ENCODE data around the gene CHERP. TPM values are rescaled to one million over a fixed set of nuclear protein-coding genes. Genes with fewer than 3 reads are reported as not detected.
"Not testable (repeated sequence)": the region's sequence is repeated elsewhere in the genome, so short reads cannot be mapped to it uniquely, and the experiment has no call there.

Gene CHERP
- total RNA-seq, 2 experiments from 2014 or later = 60.0 to 60.8 TPM

DNA sequence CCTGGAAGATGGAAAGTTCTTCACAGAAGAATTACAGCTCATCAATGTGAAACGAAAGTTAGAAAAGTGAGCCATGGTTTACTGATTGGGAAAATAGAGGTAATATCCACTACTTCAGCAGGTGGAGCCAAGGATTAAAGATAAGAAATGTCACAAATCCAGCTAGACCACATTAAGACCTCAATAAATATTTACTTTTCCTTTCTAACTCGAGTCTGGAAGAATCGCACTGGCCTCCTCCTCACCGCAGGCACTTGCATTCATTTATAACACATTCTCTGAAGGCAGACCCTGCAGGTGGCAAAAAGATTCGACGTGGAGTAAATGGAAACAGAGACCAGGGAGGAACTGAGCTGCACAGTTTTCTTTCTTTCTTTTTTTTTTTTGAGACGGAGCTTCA is 22.6 kb upstream of the CHERP start:
- ChIA-PET POLR2A (interaction anchor here (1.0 to 1.4 kb wide), 2 partner anchors 9 to 64 kb away, joined by 4 read pairs; no protein-coding TSS in a partner anchor), CTCF (interaction anchor here (1.3 to 1.8 kb wide), 2 partner anchors 22 to 155 kb away, joined by 3 to 7 read pairs; partner anchors contain the start of gene NWD1)
- ATAC-seq = no peak
- Mint-ChIP-seq H3K36me3 (ENCODE audit: low read depth) (peaks cover 72% of the 10 kb centered on the region), H3K4me3 (no peak overlapping the region), H3K4me1 (ENCODE audit: low read depth) (peaks cover 47% of the 10 kb centered on the region), H3K27ac (peak overlapping the region; percentile 76), H3K27me3 (ENCODE audit: low read depth) (no peaks in the 10 kb centered on the region), H3K9me3 (ENCODE audit: insufficient read depth) (no peaks in the 10 kb centered on the region)
- no peak for DNase-seq

DNA sequence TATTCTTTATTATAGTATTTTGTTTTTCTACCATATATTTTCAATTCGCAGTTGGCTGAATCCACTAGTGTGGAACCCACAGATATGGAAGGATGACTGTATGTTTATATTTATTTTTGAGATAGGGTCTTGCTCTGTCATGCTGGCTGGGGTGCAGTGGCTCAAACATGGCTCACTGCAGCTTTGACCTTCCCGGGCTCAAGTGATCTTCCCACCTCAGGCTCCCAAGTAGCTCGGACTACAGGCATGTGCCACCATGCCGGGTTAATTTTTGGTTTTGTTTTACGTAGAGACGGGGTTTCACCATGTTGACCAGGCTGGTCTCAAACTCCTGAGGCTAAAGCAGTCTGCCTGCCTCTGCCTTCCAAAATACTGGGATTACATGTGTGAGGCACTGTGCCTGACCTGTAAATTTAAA is 20.4 kb upstream of the CHERP start:
- Mint-ChIP-seq H3K9me3 (ENCODE audit: insufficient read depth) (no peaks in the 10 kb centered on the region), H3K27ac (no peak overlapping the region), H3K4me1 (ENCODE audit: low read depth) (peaks cover 32% of the 10 kb centered on the region), H3K36me3 (ENCODE audit: low read depth) (peaks cover 67% of the 10 kb centered on the region), H3K4me3 (no peak overlapping the region), H3K27me3 (ENCODE audit: low read depth) (no peaks in the 10 kb centered on the region)
- DNase-seq (no peak), ATAC-seq (no peak)
- CTCF ChIA-PET = interaction anchor here (0.8 kb wide), 1 partner anchor 121 kb away, joined by 3 read pairs; no protein-coding TSS in a partner anchor
- POLR2A ChIA-PET = interaction anchor here (0.6 to 0.8 kb wide), 2 partner anchors 20 to 90 kb away, joined by 3 to 4 read pairs; no protein-coding TSS in a partner anchor

- ATAC-seq = no peak
- Mint-ChIP-seq H3K9me3 (ENCODE audit: insufficient read depth) (no peaks in the 10 kb centered on the region), H3K4me3 (no peak overlapping the region), H3K36me3 (ENCODE audit: low read depth) (peaks cover 66% of the 10 kb centered on the region), H3K27me3 (ENCODE audit: low read depth) (no peaks in the 10 kb centered on the region), H3K27ac (no peak overlapping the region), H3K4me1 (ENCODE audit: low read depth) (peaks cover 25% of the 10 kb centered on the region)
- ChIA-PET CTCF (interaction anchor here (0.7 kb wide), 1 partner anchor 13 kb away, joined by 3 read pairs; no protein-coding TSS in a partner anchor), POLR2A (no interaction called here)
- DNase-seq = no peak
These were observed 19.1 kb upstream of the CHERP start for GRCh38 chr19:16561382-16561781.

DNA sequence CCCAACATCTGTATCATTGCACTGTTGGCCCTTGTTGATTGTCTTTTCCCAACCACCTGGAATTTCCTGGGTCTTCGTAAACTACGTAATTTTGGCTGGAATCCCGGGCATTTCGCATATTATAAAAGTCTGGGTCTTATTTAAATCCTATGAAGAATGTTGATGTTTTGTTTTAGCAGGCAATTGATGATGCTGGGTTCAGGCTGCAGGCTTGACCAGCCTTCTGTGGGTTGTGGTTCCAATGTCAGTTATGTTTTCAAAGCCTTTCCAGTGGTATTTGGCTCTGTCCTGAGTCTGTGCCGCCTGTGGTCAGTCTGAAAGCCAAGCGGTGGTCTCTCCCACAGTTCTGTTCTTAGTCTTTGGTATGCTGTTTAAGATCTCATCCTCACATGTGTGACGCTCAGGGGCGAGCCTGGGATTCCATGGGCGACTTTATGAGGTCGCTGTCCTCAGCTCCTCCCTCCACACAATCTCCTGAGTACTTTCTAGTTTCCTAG is 17.6 kb upstream of the CHERP start:
- Mint-ChIP-seq H3K36me3 (ENCODE audit: low read depth) (peaks cover 64% of the 10 kb centered on the region), H3K4me3 (no peak overlapping the region), H3K27ac (no peak overlapping the region), H3K27me3 (ENCODE audit: low read depth) (no peaks in the 10 kb centered on the region), H3K9me3 (ENCODE audit: insufficient read depth) (no peaks in the 10 kb centered on the region), H3K4me1 (ENCODE audit: low read depth) (peaks cover 22% of the 10 kb centered on the region)
- ChIA-PET POLR2A (interaction anchor here (0.6 kb wide), 1 partner anchor 16 kb away, joined by 3 read pairs; no protein-coding TSS in a partner anchor), CTCF (no interaction called here)
- no peak for DNase-seq
- no peak for ATAC-seq

GRCh38 chr19:16554776-16555175 is 12.5 kb upstream of the CHERP start:
- ChIA-PET CTCF (interaction anchor here (1.1 kb wide), 1 partner anchor 11 kb away, joined by 5 read pairs; no protein-coding TSS in a partner anchor), POLR2A (no interaction called here)
- Mint-ChIP-seq H3K27me3 (ENCODE audit: low read depth) (no peaks in the 10 kb centered on the region), H3K27ac (no peak overlapping the region), H3K36me3 (ENCODE audit: low read depth) (peaks cover 54% of the 10 kb centered on the region), H3K4me1 (ENCODE audit: low read depth) (peaks cover 18% of the 10 kb centered on the region), H3K4me3 (no peak overlapping the region), H3K9me3 (ENCODE audit: insufficient read depth) (no peaks in the 10 kb centered on the region)
- DNase-seq = no peak
- no peak for ATAC-seq

- H3K4me1 Mint-ChIP-seq (ENCODE audit: low read depth) = peaks cover 25% of the 10 kb centered on the region
- POLR2A ChIA-PET; DNase-seq; H3K27me3 Mint-ChIP-seq (ENCODE audit: low read depth); H3K4me3 Mint-ChIP-seq; ATAC-seq; H3K27ac Mint-ChIP-seq; H3K9me3 Mint-ChIP-seq (ENCODE audit: insufficient read depth); CTCF ChIA-PET: not testable (repeated sequence)
- H3K36me3 Mint-ChIP-seq (ENCODE audit: low read depth) = peaks cover 45% of the 10 kb centered on the region
These were observed 9.7 kb upstream of the CHERP start for GRCh38 chr19:16551902-16552301.

DNA sequence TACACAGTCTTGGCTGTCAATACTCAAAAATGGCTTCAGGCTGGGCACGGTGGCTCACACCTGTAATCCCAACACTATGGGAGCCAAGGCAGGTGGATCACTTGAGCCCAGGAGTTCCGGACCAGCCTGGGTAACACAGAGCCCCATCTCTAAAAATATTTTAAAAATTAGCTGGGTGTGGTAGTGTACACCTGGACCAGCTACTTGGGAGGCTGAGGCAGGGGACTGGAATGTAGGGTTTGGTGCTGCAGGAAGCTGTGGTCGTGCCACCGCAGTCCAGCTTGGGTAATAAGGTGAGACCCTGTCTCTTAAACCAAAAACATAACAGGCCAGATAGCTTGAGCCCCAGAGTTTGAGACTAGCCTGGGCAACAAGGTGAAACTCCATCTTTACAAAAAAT is 6.7 kb upstream of the CHERP start:
- H3K9me3 Mint-ChIP-seq (ENCODE audit: insufficient read depth) = no peaks in the 10 kb centered on the region
- CTCF ChIA-PET = interaction anchor here (1.2 kb wide), 1 partner anchor 12 kb away, joined by 3 read pairs; no protein-coding TSS in a partner anchor
- DNase-seq (no peak), ATAC-seq (no peak)
- H3K4me3 Mint-ChIP-seq = no peak overlapping the region
- H3K27ac Mint-ChIP-seq = no peak overlapping the region
- POLR2A ChIA-PET = interaction anchor here (1.5 kb wide), 1 partner anchor 78 kb away, joined by 3 read pairs; no protein-coding TSS in a partner anchor
- H3K4me1 Mint-ChIP-seq (ENCODE audit: low read depth) = peaks cover 26% of the 10 kb centered on the region
- H3K27me3 Mint-ChIP-seq (ENCODE audit: low read depth) = no peaks in the 10 kb centered on the region
- H3K36me3 Mint-ChIP-seq (ENCODE audit: low read depth) = peaks cover 38% of the 10 kb centered on the region

- peak overlapping the region; percentile 42 for H3K4me3 Mint-ChIP-seq
- H3K9me3 Mint-ChIP-seq (ENCODE audit: insufficient read depth) = no peaks in the 10 kb centered on the region
- peaks cover 34% of the 10 kb centered on the region for H3K36me3 Mint-ChIP-seq (ENCODE audit: low read depth)
- DNase-seq = no peak
- peak overlapping the region; percentile 66 for H3K27ac Mint-ChIP-seq
- CTCF ChIA-PET = no interaction called here
- no peaks in the 10 kb centered on the region for H3K27me3 Mint-ChIP-seq (ENCODE audit: low read depth)
- POLR2A ChIA-PET = interaction anchor here (0.7 to 2.2 kb wide), 3 partner anchors 12 to 115 kb away, joined by 3 to 19 read pairs (median 6); partner anchors contain the start of genes MED26 and SMIM7
- H3K4me1 Mint-ChIP-seq (ENCODE audit: low read depth) = peaks cover 44% of the 10 kb centered on the region
- no peak for ATAC-seq
These were observed 2.4 kb upstream of the CHERP start for GRCh38 chr19:16544473-16545231.

DNA sequence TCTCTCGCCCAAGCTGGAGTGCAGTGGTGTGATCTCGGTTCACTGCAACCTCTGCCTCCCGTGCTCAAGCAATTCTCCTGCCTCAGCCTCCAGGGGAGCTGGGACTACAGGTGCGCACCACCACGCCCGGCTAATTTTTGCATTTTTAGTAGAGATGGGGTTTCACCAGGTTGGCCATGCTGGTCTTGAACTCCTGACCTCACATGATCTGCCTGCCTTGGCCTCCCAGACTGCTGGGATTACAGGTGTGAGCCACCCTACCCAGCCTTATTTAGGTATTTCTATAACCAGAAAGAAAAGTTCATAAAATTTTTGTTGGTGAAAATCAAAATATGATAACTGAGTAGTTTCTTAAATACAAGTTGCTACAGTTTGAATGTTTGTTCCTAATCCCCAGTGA is 1.5 kb upstream of the CHERP start:
- Mint-ChIP-seq H3K27ac (peak overlapping the region; percentile 90), H3K4me3 (peak overlapping the region; percentile 85), H3K4me1 (ENCODE audit: low read depth) (peaks cover 44% of the 10 kb centered on the region), H3K36me3 (ENCODE audit: low read depth) (peaks cover 38% of the 10 kb centered on the region)
- DNase-seq; ATAC-seq; H3K9me3 Mint-ChIP-seq (ENCODE audit: insufficient read depth); H3K27me3 Mint-ChIP-seq (ENCODE audit: low read depth): not testable (repeated sequence)
- POLR2A ChIA-PET = interaction anchor here (0.6 to 2.2 kb wide), 8 partner anchors 22 to 172 kb away, joined by 3 to 19 read pairs (median 6); partner anchors contain the start of genes MED26, SLC35E1 and SMIM7
- CTCF ChIA-PET = interaction anchor here (0.7 to 1.5 kb wide), 2 partner anchors 22 to 44 kb away, joined by 3 to 7 read pairs; no protein-coding TSS in a partner anchor

- ATAC-seq (no peak), DNase-seq (no peak)
- Mint-ChIP-seq H3K36me3 (ENCODE audit: low read depth) (peaks cover 44% of the 10 kb centered on the region), H3K4me1 (ENCODE audit: low read depth) (peaks cover 50% of the 10 kb centered on the region), H3K27ac (peak overlapping the region; percentile 90), H3K9me3 (ENCODE audit: insufficient read depth) (no peaks in the 10 kb centered on the region), H3K4me3 (peak overlapping the region; percentile 85), H3K27me3 (ENCODE audit: low read depth) (no peaks in the 10 kb centered on the region)
- ChIA-PET POLR2A (interaction anchor here (0.6 to 2.2 kb wide), 11 partner anchors 19 to 218 kb away, joined by 3 to 19 read pairs (median 5); partner anchors contain the start of genes KLF2, MED26, SLC35E1 and SMIM7), CTCF (interaction anchor here (0.7 to 1.5 kb wide), 4 partner anchors 23 to 101 kb away, joined by 3 to 7 read pairs (median 4); no protein-coding TSS in a partner anchor)
These were observed 754 bp upstream of the CHERP start for GRCh38 chr19:16542910-16543472.

DNA sequence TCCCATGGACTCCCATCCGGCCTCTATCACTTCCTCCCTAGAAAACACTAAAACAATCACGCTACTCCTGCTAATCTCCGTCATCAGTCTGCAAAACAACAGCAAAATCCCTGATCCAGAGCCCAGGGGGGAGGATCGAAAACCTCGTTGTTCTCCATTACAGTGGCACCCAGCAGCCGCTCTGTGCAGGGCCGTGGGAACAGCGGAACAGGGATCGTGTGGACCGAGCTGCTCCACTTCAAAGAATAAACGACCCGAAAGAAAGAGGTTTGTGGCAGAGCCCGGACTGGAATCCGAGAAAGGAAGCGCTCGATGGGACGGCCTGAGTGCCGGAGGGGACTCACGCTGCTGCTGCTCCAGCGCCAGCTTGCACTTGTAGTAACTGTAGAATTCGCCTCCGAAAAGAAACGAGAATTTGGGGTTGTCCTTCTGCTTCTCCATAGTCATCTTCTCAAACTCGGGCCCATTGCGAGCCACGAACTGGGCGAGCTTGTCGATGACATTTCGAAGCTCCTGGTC is 652 bp downstream of the CHERP start:
- POLR2A ChIA-PET = interaction anchor here (0.7 to 1.6 kb wide), 6 partner anchors 25 to 87 kb away, joined by 3 to 7 read pairs (median 3); partner anchors contain the start of gene MED26
- H3K9me3 Mint-ChIP-seq (ENCODE audit: insufficient read depth) = no peaks in the 10 kb centered on the region
- H3K36me3 Mint-ChIP-seq (ENCODE audit: low read depth) = peaks cover 53% of the 10 kb centered on the region

More for the DNA sequence above, 652 bp downstream of the CHERP start:
- Mint-ChIP-seq H3K4me1 (ENCODE audit: low read depth) (peaks cover 57% of the 10 kb centered on the region), H3K27ac (peak overlapping the region; percentile 69), H3K4me3 (peak overlapping the region; percentile 85), H3K27me3 (ENCODE audit: low read depth) (no peaks in the 10 kb centered on the region)
- peak; percentile 9 for ATAC-seq
- peak; percentile 47 for DNase-seq
- CTCF ChIA-PET = interaction anchor here (1.1 kb wide), 1 partner anchor 45 kb away, joined by 4 read pairs; the partner anchor contains the start of genes C19orf44 and CALR3
